Measurements from ENCODE around the gene UNC13D.
"Not testable (repeated sequence)": the region's sequence is repeated elsewhere in the genome, so short reads cannot be mapped to it uniquely, and the experiment has no call there.

The UNC13D gene

DNA sequence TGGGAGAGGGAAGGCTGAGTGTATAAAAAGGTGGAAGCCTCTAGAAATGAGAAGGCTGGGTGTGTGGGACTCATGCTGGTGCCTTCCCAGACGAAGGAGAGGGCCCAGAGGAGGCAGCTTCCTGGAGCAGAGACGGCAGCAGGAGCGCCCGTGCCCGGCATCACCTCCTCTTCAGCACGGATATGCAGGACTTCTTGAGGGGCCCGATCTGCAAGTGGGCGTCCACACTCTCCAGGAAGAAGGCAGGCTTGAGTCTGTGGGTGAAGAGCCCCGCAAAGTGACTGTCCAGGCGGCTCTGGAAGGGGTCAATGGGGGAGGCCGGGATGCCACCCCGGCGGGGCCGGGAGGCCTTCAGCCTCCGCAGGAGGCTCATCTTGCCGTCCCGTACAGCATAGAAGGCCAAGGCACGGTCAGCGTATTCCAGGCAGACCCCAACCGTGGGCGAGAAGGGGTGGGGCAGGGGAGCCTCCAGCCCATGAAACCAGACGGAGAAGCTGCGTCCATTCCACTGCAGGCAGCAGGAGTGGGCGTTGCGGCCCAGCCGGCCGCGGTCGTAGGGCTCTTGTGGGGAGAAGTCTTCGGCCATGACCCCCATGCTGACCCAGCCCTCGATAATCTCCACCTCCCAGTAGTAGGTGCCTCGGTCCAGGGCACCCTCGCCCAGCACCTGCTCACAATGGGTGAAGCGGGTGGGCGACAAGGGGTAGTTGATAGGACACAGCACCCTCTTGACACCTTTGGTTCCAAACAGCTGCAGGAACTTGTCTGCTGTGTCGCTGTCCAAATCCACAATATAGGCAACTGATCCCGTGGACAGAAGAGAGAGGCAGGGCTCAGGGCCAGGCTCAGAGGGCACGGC lies 30.3 kb upstream of the UNC13D start:
- DNase-seq, result no peak

GRCh38 chr17:75873587-75874322 lies 29.6 kb upstream of the UNC13D start:
- DNase-seq, result no peak

DNA sequence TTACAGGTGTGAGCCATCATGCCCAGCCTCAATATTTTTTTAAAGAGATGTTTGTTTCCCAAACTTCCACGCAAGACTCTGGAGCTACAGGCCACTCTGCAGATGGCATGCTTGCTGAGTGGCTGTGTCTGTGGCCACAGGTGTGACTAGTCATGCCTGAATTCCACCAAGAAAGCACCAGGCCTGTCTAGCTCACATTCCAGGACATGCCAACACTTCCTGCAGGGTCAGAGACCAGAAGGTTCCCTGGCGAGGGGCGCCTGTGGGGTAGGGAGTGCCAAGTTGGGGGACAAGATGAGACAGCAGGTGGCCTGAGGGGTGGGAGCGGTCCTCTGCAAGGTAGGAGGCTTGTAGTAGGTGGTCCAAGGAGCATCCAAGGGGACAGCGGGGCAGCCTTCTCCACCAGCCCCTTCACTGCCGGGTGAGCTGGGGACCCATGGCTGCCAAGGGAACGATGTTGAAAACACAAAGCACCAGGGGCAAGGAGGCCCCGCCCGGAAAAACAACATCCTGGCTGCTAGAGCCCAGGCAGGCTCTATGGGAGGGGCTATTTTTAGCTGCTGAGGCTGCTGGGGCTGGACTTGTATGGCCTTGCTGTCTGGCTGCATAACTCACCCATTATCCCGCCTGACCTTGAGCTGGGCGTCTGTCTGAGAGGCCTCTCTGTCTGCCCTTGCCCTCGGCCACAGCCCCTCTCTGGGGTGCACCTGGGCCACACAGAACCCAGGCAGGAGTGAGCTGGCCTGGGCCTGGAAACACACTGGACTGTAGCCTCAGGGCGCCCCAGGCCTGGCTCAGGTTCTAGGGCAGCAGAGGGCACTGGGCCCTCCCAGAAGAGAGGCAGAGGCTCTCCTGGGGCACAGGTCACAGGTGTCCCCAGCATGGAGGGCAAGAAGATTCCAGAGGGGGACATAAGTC lies 28.5 kb upstream of the UNC13D start:
- DNase-seq, result peak; percentile 29

GRCh38 chr17:75870228-75870627 lies 26.0 kb upstream of the UNC13D start:
- DNase-seq, result not testable (repeated sequence)

DNA sequence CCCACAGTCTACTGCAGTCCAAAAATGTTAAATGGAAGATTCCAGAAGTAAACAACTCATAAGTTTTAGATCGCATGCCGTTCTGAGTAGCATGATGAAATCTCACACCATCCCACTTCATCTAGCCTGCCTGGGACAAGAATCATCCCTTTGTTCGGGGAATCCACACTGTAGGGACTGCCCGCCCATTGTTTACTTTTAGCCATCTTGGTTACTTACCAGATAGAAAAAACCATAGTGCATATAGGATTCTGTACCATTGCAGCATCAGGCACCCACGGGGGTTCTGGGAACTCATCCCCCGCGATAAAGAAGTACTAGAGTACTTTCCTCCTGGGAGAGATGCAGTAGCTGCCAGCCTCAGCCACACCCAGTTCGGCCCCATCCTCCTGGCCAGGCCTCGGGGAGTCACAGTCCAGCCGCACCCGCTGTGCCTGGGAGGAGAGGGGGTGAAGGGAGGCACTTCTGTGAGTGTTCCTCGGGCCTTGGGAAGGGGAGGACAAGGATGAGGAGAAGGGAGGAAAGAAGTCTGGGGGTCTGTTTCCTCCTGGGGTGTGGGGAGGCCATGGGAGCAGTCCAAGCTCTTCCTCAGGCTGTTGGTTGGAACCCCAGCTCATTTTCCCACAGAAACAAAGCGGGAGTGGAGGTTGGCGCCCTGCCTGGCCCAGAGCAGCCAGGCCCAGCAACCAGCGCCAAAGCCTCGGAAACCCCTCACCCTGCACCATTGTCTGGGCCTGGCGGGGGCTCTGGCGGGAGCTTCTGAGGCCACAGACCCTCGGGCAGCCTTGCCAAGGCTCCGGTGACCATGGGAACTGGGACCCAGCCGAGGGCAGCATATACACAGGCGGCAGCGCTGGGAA lies 25.3 kb upstream of the UNC13D start:
- DNase-seq, result no peak

- not testable (repeated sequence) for DNase-seq
These were observed 24.6 kb upstream of the UNC13D start for GRCh38 chr17:75868730-75869281.

DNA sequence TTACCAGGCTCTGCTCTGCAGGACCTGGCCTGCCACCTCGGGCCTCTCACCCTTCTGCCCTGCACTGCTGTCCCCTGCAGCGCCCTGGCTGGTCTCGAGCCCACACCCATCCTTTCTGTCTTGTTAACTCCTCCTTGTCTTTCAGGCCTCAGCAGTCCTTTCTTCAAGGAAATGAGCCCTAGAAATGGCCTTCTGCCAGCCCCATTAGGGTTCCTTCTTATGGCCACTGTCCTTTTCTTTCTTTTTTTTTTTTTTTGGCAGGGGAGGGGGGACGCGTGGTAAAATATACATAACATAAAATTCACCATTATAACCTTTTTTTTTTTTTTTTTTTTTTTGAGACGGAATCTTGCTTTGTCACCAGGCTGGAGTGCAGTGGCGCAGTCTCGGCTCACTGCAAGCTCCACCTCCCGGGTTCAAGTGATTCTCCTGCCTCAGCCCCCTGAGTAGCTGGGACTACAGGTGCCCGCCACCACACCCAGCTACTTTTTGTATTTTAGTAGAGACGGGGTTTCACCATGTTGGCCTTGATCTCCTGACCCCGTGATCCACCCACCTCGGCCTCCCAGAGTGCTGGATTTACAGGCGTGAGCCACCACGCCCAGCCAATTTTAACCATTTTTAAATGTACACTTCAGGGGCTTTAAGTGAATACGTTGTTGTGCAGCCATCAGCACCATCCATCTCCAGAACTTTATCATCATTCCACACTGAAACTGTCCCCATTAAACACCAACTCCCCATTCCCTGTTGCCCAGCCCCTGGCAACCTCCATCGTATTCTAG lies 21.4 kb upstream of the UNC13D start:
- not testable (repeated sequence) for DNase-seq

- not testable (repeated sequence) for DNase-seq
These were observed 20.7 kb upstream of the UNC13D start for GRCh38 chr17:75864887-75865286.

GRCh38 chr17:75864448-75864871 lies 20.3 kb upstream of the UNC13D start:
- DNase-seq, result no peak

DNA sequence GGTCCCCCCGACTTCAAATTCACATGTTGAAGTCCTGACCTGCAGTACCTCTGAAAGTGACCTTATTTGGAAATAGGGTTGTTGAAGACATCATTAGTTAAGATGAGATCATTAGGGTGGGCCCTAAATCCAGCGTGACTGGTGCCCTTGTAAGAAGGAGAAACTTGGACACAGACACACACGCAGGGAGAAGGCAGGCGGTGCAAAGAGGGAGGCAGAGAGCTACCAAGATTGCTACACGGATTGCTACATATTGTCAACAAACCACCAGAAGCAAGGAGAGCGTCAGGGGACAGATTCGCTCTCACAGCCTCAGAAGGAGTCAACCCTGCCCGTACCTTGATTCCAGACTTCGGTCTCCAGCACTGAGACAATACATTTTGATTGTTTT lies 17.7 kb upstream of the UNC13D start:
- no peak for DNase-seq

GRCh38 chr17:75859358-75859757 lies 15.2 kb upstream of the UNC13D start:
- not testable (repeated sequence) for DNase-seq

DNA sequence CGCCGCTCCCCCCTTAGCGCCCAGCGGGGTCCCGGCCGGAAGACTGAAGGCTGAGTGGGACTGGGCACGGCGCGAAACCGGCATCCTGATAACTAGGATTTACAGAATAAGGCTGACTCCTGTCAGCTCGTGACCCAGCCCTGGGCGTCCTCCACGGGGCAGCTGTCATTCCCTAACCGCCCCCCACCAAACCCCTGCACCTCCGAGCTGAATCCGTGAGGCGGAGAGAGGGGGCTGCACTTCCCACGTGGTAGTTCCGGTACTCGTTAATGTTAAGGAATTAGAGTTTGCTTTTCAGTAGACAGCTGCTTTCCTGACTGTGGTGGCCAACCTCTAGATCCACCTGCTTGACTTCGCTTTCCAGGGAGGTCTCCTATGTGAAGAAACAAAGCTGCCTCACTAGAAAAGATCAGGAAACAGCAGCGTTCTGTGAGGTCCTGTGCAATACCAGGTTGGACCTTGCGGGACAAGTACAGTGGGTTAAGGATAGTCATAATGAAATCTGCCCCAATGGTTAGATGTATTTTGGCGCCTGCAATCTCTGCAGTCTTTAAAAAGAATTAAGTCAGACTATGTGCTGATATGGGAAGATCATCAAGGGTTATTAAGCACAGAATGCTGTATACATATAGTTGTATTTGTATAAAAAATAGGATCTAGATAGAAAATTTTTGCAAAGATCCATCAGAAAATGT lies 12.0 kb upstream of the UNC13D start:
- DNase-seq, result peak; percentile 61

GRCh38 chr17:75855310-75856061 lies 11.3 kb upstream of the UNC13D start, which contains the start of gene WBP2:
TSS of gene WBP2 (minus strand) at chr17:75855335. CDS start at chr17:75855297, 38 bp downstream.
- DNase-seq, result peak; percentile 99

GRCh38 chr17:75854881-75855309 lies 10.7 kb upstream of the UNC13D start:
- no peak for DNase-seq

- no peak for DNase-seq
These were observed 10.0 kb upstream of the UNC13D start for GRCh38 chr17:75854101-75854748.

GRCh38 chr17:75853433-75853832 lies 9.2 kb upstream of the UNC13D start:
- DNase-seq, result no peak

DNA sequence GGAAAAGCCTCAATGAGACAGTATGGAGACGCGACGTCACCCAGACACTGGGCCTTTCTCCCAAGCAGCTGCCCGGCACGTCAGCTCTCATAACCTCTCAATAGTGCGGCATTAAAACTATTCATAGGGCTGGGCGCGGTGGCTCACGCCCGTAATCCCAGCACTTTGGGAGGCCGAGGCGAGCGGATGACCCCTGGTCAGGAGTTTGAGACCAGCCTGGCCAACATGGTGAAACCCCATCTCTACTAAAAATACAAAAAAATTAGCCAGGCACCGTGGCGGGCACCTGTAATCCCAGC lies 7.4 kb upstream of the UNC13D start:
- DNase-seq, result not testable (repeated sequence)

GRCh38 chr17:75850928-75851692 lies 6.9 kb upstream of the UNC13D start:
- DNase-seq, result no peak

Measured in NCI-H2227 treated with DMSO at 0.1 percent for 48 hours (cell line).